Glutamatergic neuron (in vitro differentiated cells): ENCODE measurements around the gene ZNF8. TPM values are rescaled to one million over a fixed set of nuclear protein-coding genes. Genes with fewer than 3 reads are reported as not detected.
A peak's percentile ranks its signal among the peaks of the same experiment; 100 is the strongest.

Experiments used
- DNase-seq: peaks from one replicate; pipeline ENCODE4 v3.0.0; 2022
- H3K27ac Mint-ChIP-seq: one replicate; pipeline ENCODE4 v1.8.0; 2020; ENCODE audit warnings: mild to moderate bottlenecking, mixed read lengths, inconsistent platforms; ENCODE audit not compliant: unreplicated experiment
- H3K27me3 Mint-ChIP-seq: one replicate; pipeline ENCODE4 v1.8.0; 2020; ENCODE audit warnings: mild to moderate bottlenecking, moderate library complexity, mixed read lengths, inconsistent platforms; ENCODE audit not compliant: unreplicated experiment
- H3K36me3 Mint-ChIP-seq: one replicate; pipeline ENCODE4 v1.8.0; 2020; ENCODE audit warnings: mild to moderate bottlenecking, mixed read lengths, inconsistent platforms; ENCODE audit not compliant: unreplicated experiment
- H3K4me1 Mint-ChIP-seq: one replicate; pipeline ENCODE4 v1.8.0; 2020; ENCODE audit warnings: mild to moderate bottlenecking, low read depth, mixed read lengths, inconsistent platforms; ENCODE audit not compliant: unreplicated experiment
- H3K4me3 Mint-ChIP-seq: one replicate; pipeline ENCODE4 v1.8.0; 2020; ENCODE audit warnings: mild to moderate bottlenecking, mixed read lengths, inconsistent platforms; ENCODE audit not compliant: unreplicated experiment
- H3K9me3 Mint-ChIP-seq: one replicate; pipeline ENCODE4 v1.8.0; 2020; ENCODE audit warnings: mild to moderate bottlenecking, moderate library complexity, mixed read lengths, inconsistent platforms; ENCODE audit not compliant: unreplicated experiment
- total RNA-seq: library from RNA; stranded (reverse); fragmentation: NEBNext Ultra II Directional; extraction: Animal tissue kit (Norgen Biotek cat#: 25700); gene quantifications from one replicate; pipeline ENCODE4 v1.2.1, GENCODE V29; 2021; ENCODE audit not compliant: unreplicated experiment
- TF ChIP-seq, protein P1 (sequence below): fragments of 200-600 bp; sonication (generic); IDR thresholded peaks from one replicate; pipeline ENCODE4 v1.5.0; 2021; ENCODE audit not compliant: partially characterized antibody, unreplicated experiment

The ZNF8 gene
- total RNA-seq, 1 donor from 2014 or later = 24.8 TPM

DNA sequence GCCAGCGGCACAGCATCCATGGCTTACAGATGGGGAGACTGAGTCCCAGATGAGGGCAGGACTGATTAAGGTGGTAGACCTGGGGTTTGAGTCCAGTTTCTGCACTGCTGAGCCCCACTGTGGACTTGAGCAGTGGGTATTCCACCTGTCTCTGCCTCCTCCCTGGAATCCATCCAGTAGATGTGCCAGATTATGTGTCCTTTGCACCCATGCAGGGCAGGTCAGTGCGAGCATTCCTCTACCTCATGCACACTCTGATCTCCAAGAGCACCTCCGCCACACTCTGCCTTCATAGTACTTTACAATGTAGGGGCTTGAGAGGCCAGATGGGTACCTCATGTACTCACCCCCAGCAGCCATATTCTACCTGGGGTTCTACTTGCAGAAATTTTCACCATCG is 58.1 kb downstream of the ZNF8 start:
- no peak for DNase-seq
- Mint-ChIP-seq H3K4me1 (no peaks in the 10 kb centered on the region), H3K4me3 (no peak overlapping the region), H3K27ac (no peak overlapping the region), H3K27me3 (peaks cover 11% of the 10 kb centered on the region), H3K9me3 (no peaks in the 10 kb centered on the region), H3K36me3 (peaks cover 6% of the 10 kb centered on the region)
- TF ChIP-seq, protein P1, sequence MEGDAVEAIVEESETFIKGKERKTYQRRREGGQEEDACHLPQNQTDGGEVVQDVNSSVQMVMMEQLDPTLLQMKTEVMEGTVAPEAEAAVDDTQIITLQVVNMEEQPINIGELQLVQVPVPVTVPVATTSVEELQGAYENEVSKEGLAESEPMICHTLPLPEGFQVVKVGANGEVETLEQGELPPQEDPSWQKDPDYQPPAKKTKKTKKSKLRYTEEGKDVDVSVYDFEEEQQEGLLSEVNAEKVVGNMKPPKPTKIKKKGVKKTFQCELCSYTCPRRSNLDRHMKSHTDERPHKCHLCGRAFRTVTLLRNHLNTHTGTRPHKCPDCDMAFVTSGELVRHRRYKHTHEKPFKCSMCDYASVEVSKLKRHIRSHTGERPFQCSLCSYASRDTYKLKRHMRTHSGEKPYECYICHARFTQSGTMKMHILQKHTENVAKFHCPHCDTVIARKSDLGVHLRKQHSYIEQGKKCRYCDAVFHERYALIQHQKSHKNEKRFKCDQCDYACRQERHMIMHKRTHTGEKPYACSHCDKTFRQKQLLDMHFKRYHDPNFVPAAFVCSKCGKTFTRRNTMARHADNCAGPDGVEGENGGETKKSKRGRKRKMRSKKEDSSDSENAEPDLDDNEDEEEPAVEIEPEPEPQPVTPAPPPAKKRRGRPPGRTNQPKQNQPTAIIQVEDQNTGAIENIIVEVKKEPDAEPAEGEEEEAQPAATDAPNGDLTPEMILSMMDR = no peak

DNA sequence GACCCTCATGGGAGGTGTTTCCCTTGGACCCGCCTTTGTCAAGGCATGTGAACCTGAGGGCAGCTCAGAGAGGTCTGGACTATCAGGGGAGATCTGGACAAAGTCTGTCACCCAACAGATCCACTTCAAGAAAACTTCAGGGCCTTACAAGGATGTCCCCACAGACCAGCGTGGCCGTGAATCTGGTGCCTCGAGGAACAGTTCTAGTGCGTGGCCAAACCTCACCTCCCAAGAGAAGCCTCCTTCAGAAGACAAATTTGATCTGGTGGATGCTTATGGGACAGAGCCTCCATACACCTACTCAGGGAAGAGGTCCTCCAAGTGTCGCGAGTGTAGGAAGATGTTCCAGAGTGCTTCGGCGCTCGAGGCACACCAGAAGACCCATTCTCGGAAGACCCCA is 59.6 kb downstream of the ZNF8 start:
- Mint-ChIP-seq H3K27me3 (peaks cover 9% of the 10 kb centered on the region), H3K9me3 (peaks cover 1% of the 10 kb centered on the region), H3K4me1 (no peaks in the 10 kb centered on the region), H3K36me3 (peaks cover 15% of the 10 kb centered on the region), H3K27ac (no peak overlapping the region), H3K4me3 (no peak overlapping the region)
- TF ChIP-seq, protein P1 = no peak
- no peak for DNase-seq

DNA sequence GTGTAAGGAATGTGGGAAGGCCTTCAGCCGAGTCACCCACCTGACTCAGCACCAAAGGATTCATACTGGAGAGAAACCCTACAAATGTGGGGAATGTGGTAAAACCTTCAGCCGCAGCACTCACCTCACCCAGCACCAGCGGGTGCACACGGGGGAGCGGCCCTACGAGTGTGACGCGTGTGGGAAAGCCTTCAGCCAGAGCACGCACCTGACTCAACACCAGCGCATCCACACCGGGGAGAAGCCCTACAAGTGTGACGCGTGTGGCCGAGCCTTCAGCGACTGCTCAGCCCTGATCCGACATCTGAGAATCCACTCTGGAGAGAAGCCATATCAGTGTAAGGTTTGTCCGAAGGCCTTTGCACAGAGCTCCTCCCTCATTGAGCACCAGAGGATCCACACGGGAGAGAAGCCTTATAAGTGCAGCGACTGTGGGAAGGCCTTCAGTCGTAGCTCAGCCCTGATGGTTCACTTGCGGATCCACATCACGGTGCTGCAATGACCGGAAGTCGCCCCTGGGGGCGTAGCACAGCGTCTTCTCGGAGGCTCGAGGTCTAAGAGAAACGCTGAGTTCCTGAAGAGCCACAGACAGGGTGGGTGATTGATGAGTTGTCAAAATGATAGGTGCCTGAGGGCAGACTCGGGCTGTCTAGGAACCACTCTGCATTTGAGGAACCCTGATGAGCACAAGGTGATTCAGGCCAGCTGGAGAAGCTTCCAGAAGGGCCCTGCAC is 60.2 kb downstream of the ZNF8 start:
- peaks cover 3% of the 10 kb centered on the region for H3K9me3 Mint-ChIP-seq
- DNase-seq = no peak

DNA sequence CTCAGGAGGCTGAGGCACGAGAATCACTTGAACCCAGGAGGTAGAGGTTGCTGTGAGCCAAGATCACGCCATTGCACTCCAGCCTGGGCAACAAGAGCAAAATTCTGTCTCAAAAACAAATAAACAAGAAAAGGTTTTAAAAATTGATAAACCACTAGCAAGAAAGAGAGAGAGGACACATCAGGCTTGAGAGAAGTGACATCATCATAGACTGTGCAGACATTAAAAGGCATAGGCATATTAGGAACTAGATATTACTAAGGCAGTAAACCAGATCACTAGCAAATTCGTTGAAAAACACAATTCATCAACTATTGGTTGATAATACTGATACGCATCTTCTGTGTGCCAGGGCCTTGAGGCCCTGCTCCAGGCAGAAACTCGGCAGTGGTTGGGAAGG is 66.8 kb downstream of the ZNF8 start:
- H3K36me3 Mint-ChIP-seq = peaks cover 20% of the 10 kb centered on the region
- peaks cover 5% of the 10 kb centered on the region for H3K27me3 Mint-ChIP-seq
- TF ChIP-seq, protein P1 = no peak
- H3K27ac Mint-ChIP-seq = peak overlapping the region; percentile 18
- H3K9me3 Mint-ChIP-seq = peaks cover 11% of the 10 kb centered on the region
- peaks cover 7% of the 10 kb centered on the region for H3K4me1 Mint-ChIP-seq
- DNase-seq = no peak
- H3K4me3 Mint-ChIP-seq = peak overlapping the region; percentile 91

More for the DNA sequence above, 60.2 kb downstream of the ZNF8 start:
- H3K4me1 Mint-ChIP-seq = no peaks in the 10 kb centered on the region
- TF ChIP-seq, protein P1 = no peak
- H3K4me3 Mint-ChIP-seq = no peak overlapping the region
- peaks cover 15% of the 10 kb centered on the region for H3K36me3 Mint-ChIP-seq
- peaks cover 8% of the 10 kb centered on the region for H3K27me3 Mint-ChIP-seq
- H3K27ac Mint-ChIP-seq = no peak overlapping the region
